WERI-Rb-1 (cell line): ENCODE results near the gene MGAT3.
A peak's percentile ranks its signal among the peaks of the same experiment; 100 is the strongest.

Source experiments
- DNase-seq: peaks from one replicate; pipeline ENCODE4 v3.0.0-alpha.2; 2020
- H3K27ac ChIP-seq: fragments of 250-450 bp; sonication (Bioruptor Pico); 2 replicates; pipeline ENCODE4 v1.5.1; 2020; ENCODE audit warnings: mild to moderate bottlenecking, moderate library complexity
- H3K27me3 ChIP-seq: fragments of 250-450 bp; sonication (Bioruptor Pico); 2 replicates; pipeline ENCODE4 v1.5.1; 2021; ENCODE audit warnings: mild to moderate bottlenecking, low read depth, moderate library complexity; ENCODE audit not compliant: insufficient read depth, severe bottlenecking
- H3K36me3 ChIP-seq: fragments of 250-450 bp; sonication (Bioruptor Pico); 2 replicates; pipeline ENCODE4 v1.5.1; 2020; ENCODE audit warnings: mild to moderate bottlenecking, moderate library complexity
- H3K4me3 ChIP-seq: 2 replicates; pipeline ENCODE4 v1.5.1; 2011; ENCODE audit warnings: low read depth, mild to moderate bottlenecking, control low read depth, low read length
- H3K9me3 ChIP-seq: fragments of 250-450 bp; sonication (Bioruptor Pico); 2 replicates; pipeline ENCODE4 v1.5.1; 2021; ENCODE audit warnings: mild to moderate bottlenecking, moderate library complexity; ENCODE audit not compliant: severe bottlenecking
- CTCF ChIP-seq: IDR thresholded peaks from 2 replicates; pipeline ENCODE4 v1.5.1; 2011; ENCODE audit warnings: low read depth, mild to moderate bottlenecking, control low read depth, inconsistent platforms, low read length

MGAT3 gene

GRCh38 chr22:39434243-39434653 is 22.6 kb upstream of the MGAT3 start:
- no peak for TF ChIP-seq CTCF
- H3K36me3 ChIP-seq = peaks cover 10% of the 10 kb centered on the region
- DNase-seq = no peak
- no peak overlapping the region for H3K4me3 ChIP-seq
- no peak overlapping the region for H3K27ac ChIP-seq
- no peaks in the 10 kb centered on the region for H3K9me3 ChIP-seq
- no peaks in the 10 kb centered on the region for H3K27me3 ChIP-seq

- no peak for TF ChIP-seq CTCF
- no peak for DNase-seq
- Histone ChIP-seq H3K36me3 (peaks cover 8% of the 10 kb centered on the region), H3K9me3 (no peaks in the 10 kb centered on the region), H3K4me3 (no peak overlapping the region), H3K27me3 (no peaks in the 10 kb centered on the region), H3K27ac (no peak overlapping the region)
Measured at GRCh38 chr22:39434721-39435120, 22.1 kb upstream of the MGAT3 start.

- Histone ChIP-seq H3K27ac (no peak overlapping the region), H3K27me3 (no peaks in the 10 kb centered on the region), H3K4me3 (no peak overlapping the region), H3K36me3 (peaks cover 7% of the 10 kb centered on the region; the same call in 1 of the 2 replicates), H3K9me3 (no peaks in the 10 kb centered on the region)
- peak; percentile 49 for DNase-seq
- TF ChIP-seq CTCF = no peak
Measured at GRCh38 chr22:39435616-39436015, 21.2 kb upstream of the MGAT3 start.

GRCh38 chr22:39437791-39438704 is 18.8 kb upstream of the MGAT3 start:
- 0 out of 2 replicates have a peak overlapping the region, but pooled peaks have one; percentile 2 for H3K4me3 ChIP-seq

GRCh38 chr22:39439170-39439569 is 17.6 kb upstream of the MGAT3 start:
- no peak for DNase-seq
- no peaks in the 10 kb centered on the region for H3K36me3 ChIP-seq
- TF ChIP-seq CTCF = no peak
- H3K4me3 ChIP-seq = no peak overlapping the region
- H3K27me3 ChIP-seq = no peaks in the 10 kb centered on the region
- H3K27ac ChIP-seq = no peak overlapping the region
- H3K9me3 ChIP-seq = no peaks in the 10 kb centered on the region

More at GRCh38 chr22:39437791-39438704, 18.8 kb upstream of the MGAT3 start:
- no peaks in the 10 kb centered on the region for H3K9me3 ChIP-seq
- no peaks in the 10 kb centered on the region for H3K27me3 ChIP-seq
- TF ChIP-seq CTCF = no peak
- H3K36me3 ChIP-seq = no peaks in the 10 kb centered on the region
- DNase-seq = no peak
- peak overlapping the region; percentile 52; the same call in 1 of the 2 replicates for H3K27ac ChIP-seq
